HG02943 (cell line): Measurements from ENCODE around the gene SDR42E2.
"Not testable (repeated sequence)": the region's sequence is repeated elsewhere in the genome, so short reads cannot be mapped to it uniquely, and the experiment has no call there.

Experiments used
- ATAC-seq: cut with Tn5 transposase; IDR thresholded peaks from one replicate; pipeline ENCODE4 v1.9.1; 2021; ENCODE audit warnings: mild to moderate bottlenecking, low read depth, moderate library complexity; ENCODE audit not compliant: unreplicated experiment

SDR42E2 gene

DNA sequence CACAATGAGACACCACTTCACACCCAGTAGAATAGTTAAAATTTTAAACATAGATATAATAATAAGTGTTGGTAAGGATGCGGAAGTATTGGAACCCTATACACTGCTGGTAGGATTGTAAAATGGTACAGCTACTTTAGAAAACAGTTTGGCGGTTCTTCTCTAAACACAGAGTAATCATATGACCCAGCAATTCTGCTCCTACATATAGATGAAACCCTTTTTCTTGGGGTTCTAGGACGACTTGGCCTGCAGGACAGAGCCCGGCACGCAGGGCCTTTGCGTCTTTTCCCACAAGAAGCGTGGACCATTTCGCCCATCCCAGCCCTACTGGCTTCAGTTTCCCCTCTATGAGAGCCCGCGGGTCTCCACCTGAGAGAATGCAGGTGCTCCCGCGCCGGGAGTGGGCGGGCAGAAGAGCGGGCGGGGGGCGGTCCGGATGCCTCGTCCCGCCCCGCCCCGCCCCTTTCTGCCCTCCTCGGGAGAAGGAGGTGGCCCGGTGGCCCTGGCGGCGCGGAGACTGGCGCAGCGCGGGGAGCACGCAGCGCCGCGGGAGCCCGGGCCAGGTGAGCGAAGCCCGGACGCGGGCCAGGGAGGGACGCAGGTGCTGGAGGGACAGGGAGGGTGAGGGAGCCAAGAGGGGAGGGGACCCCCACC lies at the start of gene SDR42E2:
SDR42E2 (plus strand) TSS at position 508 of the 657 bp plus-strand sequence. CDS start 3,077 bp downstream, outside the sequence.
- no peak for ATAC-seq

DNA sequence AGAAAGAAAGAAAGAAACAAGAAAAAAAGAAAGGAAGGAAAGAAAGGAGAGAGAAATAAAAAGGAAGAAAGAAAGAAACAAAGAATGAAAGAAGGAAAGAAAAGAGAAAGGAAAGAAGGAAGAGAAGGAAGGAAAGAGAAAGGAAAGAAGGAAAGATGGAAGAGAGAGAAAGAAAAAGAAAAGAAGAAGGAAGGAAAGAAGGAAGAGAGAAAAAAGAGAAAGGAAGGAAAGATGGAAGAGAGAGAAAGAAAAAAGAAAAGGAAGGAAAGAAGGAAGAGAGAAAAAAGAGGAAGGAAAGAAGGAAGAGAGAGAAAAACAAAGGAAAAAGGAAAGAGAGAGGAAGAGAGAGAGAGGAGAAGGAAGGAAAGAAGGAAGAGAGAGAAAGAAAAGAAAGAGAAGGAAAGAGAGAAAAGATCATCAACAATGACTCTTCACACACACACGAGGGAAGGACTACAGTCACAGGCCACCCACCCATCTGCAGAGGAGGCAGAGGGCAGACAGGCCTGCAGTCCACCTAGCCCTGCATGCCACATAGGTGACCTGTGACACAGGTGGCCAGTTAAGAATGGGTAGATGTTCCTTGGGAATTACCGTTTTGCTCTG lies 46.1 kb upstream of the SDR42E2 start:
- no peak for ATAC-seq

DNA sequence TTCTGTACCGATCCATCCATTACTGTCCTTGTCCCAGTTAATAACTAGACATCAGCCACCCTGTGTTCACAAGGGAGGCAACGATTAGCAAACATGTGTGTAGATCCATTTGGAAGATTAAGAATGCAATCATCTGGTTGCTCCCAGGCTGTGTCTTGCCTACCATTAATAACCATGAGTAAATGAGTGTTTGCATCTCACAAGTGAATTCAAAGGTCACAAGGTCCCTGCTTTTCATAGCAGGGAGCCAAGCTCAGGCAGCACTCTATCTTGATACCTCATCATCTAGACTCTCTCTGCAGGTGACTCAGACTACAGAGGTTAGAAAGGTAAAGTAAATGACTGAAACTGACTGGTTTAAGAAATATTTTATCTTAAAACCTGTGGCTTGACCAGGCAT lies 44.7 kb upstream of the SDR42E2 start:
- ATAC-seq, result no peak

DNA sequence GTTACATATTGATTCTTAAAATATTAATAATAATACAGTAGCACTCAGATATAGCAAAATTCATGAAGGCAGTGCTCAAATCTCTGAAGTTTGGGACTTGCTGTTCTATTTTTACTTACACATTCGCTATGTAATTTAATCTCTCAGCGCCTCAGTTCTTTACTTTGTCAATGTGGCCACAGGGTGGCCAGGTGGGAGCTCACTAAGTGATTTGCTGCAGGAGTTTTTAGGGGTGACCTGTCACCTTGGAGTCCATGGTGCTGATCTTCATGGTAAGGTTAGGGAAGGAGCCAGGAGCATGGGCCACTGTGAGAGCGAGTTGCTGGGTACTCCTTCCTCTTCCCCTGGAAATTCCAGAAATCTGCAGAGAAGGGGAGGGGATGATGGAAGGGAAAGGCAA lies 41.9 kb upstream of the SDR42E2 start:
- no peak for ATAC-seq

DNA sequence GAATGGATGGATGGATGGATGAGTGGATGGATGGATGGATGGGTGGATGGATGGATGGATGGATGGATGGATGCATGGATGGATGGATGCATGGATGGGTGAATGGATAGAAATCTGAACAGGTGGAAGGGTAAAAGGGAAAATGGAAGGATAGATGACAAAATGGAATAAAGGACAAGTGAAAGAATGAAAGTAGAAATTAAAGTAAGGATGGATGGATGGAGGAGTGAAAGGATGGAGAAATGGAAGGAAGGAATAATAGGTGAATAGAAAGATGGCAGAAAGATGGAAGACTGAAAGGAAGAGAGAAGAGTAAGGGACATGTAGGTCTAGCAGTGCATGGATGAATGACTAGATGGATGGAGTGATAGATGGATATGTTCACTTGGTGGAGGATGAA lies 40.1 kb upstream of the SDR42E2 start:
- ATAC-seq, result no peak

GRCh38 chr16:22123146-22123545 lies 39.2 kb upstream of the SDR42E2 start:
- no peak for ATAC-seq

DNA sequence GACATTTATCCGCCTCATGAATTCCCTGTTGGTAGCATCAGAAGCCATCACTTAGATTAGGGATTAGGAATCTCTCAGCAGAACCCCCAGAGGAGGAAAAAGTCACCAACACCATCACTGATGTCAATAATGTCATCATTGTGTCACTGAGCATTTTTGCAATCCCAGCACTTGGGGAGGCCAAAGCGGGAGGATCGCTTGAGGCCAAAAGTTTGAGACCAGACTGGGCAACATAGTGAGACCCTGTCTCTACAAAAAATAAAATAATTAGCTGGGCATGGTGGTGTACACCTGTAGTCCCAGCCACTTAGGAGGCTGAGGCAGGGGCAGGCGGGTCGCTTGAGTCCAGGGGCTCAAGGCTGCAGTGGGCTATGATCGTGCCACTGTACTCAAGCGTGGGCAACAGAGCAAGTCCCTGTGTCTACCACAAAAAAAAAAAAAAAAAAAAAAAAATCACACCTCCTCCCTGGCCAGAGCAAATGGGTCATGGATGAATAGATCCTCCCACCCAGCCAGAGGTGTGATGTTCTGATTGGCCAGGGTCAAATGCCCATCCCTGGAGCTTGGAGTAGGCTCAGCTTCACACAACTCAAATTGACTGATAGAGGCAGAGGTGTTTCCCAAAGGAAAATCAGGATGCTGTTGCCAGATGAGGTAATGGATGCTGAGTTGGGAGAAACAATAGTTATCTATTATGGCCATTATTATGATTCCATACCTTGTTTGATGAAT lies 38.4 kb upstream of the SDR42E2 start:
- ATAC-seq, result no peak

GRCh38 chr16:22124583-22125284 lies 37.6 kb upstream of the SDR42E2 start:
- ATAC-seq, result no peak

GRCh38 chr16:22126037-22126558 lies 36.2 kb upstream of the SDR42E2 start:
- ATAC-seq, result no peak

GRCh38 chr16:22128537-22128936 lies 33.8 kb upstream of the SDR42E2 start:
- not testable (repeated sequence) for ATAC-seq

DNA sequence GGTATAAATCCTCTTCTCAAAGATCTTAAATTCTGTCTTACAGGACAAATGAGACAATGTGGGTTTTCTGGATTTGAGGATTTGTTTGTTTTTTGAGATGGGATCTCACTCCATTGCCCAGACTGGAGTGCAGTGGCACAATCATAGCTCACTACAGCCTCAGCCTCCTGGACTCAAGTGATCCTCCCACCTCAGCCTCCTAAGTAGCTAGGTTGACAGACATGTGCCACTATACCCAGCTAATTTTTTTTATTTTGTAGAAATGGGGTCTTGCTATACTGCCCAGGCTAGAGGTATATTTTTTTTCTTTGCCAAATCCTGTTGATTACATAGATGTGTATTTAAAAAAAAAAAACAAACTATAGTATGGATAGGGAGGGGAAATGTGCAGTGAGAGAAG lies 31.8 kb upstream of the SDR42E2 start:
- ATAC-seq, result no peak

- ATAC-seq, result no peak
Observed at GRCh38 chr16:22132801-22133200, 29.5 kb upstream of the SDR42E2 start.

DNA sequence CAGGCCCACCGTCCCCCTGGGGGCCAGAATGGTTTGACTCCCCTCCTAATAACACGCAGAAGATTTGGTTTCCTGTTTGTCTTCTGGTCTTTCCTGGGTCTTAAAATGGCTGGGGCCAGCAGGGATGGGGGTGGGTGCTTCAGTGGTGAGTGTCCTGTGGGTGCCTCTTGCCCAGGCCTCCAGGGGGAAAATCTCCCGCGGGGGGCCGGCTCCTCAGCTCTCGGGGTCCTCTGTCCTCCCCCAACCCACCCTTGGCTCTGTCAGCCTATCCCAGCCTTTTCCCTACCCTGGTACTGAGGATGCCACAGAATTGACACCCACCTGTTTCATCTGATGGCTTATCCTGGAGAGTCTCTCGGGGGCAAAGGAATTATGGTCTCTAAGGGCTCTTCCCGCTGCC lies 23.8 kb upstream of the SDR42E2 start:
- ATAC-seq, result no peak

DNA sequence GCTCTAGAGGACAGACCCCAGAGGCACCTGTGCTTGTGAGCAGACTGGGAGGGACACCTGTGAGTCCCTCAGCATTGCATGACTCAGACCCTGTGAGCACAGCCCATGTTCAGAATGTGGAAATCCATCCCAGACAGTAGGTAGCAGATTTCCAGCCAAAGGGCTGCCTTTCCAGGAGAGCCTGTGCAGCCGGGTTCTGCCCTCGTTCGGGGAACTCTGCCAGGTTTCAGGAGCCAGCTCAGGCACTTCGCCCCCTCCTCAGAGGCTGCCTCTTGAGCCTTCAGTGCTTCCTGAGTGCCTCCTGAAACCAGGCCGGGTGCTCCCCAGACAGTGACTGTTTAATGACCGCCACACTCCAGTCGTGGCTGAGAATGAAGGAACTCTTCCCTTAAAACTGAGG lies 23.3 kb upstream of the SDR42E2 start:
- no peak for ATAC-seq

- no peak for ATAC-seq
Observed at GRCh38 chr16:22139732-22140131, 22.6 kb upstream of the SDR42E2 start.

DNA sequence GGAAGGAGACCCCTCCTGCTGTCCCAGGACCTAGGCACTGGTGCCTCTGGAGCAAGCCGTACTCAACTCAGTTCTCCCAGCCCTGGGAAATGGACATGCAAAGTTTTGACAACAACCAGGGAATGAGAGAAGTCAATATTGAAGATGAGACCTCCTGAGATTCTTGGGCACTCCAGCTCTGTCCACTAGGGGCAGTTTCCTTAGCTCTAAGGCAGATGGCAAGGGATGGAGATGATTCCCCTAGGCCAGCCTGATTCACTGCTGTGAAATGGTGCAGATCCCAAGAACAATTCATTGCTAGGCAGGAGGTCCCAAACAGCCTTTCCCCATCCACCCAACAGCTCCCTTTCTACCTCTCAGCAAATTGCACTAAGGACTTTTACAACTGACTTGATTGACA lies 20.5 kb upstream of the SDR42E2 start:
- ATAC-seq, result no peak

DNA sequence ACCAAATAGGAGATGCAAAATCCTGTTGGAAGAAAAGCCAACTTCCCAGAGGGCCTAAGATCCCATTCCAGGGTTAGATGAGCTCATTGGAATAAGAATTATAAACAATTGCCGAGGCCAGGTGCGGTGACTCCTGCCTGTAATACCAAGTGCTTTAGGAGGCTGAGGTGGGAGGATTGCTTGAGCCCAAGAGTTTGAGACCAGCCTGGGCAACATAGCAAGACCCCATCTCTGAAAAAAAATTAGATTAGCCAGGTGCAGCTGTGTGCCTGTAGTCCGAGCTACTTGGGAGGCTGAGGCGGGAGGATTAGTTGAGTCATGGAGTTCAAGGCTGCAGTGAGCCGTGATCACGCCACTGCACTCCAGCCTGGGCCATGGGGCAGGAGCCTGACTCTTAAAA lies 17.8 kb upstream of the SDR42E2 start:
- ATAC-seq, result no peak

DNA sequence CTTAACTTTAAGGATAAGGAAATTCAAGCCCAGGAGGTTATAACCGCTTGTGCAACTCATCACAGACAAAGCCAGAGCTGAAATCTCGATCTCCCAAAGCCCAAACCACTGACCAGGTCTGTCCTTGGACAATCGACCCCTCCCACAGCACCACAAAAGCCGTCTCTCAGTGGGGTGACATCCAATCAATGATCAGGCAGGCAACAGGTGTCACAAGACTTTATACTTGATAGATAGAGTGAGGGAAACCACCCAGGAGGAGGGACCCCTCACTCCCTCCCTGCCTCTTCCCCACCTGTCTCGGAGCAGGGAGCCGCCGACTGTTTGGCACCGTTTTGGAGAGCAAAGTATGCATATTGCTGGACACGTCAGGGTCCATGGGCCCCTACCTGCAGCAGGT lies 14.5 kb upstream of the SDR42E2 start:
- ATAC-seq, result no peak

GRCh38 chr16:22151246-22151998 lies 10.9 kb upstream of the SDR42E2 start:
- ATAC-seq, result no peak

DNA sequence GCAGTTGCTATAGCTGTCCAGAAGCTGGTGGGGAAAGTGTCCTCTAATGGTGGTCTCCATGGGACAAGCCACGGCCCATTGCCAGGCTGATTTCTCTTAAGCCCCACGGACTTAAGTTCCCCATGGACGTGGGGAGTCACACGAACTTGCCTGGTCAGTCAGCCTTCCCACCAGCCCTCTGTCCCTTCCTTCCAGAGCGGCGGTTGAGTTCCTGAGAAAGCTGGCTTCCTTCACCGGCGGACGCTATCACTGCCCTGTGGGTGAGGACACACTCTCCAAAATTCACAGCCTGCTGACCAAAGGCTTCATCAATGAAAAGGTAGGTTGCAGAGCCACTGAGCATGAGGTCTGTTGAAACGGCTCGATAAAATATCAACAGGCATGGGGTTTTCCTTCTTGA lies 10.0 kb upstream of the SDR42E2 start:
- ATAC-seq, result no peak
